HG02884 (cell line): ENCODE measurements around the gene PRMT5.
A peak's percentile ranks its signal among the peaks of the same experiment; 100 is the strongest.
"Not testable (repeated sequence)": the region's sequence is repeated elsewhere in the genome, so short reads cannot be mapped to it uniquely, and the experiment has no call there.

Experiments used
- ATAC-seq: cut with Tn5 transposase; IDR thresholded peaks from one replicate; pipeline ENCODE4 v1.9.1; 2021; ENCODE audit warnings: mild to moderate bottlenecking, moderate library complexity; ENCODE audit not compliant: unreplicated experiment

The PRMT5 gene

DNA sequence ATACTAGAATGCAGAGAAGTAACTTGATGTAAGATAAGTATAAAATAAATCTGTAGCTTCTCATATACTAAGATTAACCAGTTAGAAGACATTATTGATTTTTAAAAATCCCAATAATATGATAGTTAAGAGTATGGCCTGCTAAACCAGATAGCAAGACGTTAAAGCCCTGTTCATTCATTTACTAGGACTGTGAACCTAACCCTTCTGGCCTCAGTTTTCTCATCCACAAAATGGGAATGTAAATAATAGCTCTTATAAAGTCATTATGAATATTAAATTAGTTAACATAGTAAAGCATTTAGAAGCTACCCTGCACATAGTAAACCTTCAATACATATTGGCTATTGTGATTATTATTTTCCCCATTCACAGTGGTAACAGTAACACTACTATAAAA is 6.0 kb upstream of the PRMT5 start:
- ATAC-seq, result no peak

DNA sequence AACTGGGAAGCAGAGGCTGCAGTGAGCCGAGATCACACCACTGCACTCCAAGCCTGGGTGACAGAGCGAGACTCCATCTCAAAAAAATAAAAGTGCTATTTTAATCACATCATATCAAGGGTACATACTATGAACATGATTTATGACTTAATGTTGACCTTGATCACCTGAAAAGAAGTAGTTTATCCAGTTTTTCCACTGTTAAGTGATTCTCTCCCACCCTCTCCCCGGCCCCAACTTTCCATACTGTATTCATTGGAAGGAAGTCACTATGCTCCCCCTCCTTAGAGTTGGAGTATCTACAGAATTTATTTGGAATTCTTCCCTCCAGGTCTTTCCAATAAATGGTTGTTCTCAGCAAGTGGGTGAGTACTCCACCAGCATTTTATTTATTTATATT is 3.0 kb upstream of the PRMT5 start:
- ATAC-seq, result no peak

DNA sequence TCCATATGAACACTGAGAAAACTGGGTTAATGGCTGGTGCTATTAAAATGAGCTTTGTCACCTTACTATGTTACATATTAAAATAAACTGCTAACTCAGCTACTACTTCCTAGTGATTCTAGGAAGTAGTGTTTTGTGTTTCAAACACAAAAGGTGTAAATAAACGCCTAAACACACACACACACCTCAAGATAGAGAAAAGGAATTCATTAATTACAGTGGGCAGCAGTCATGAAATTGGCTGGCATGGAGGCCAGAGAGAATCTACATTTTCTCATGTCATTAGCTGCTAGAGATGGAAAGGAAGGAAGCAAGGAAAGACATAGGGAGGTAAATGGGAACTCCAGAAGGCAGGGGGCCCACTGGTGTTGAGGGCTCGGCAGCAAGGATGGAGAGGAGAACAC is 787 bp upstream of the PRMT5 start:
- no peak for ATAC-seq

DNA sequence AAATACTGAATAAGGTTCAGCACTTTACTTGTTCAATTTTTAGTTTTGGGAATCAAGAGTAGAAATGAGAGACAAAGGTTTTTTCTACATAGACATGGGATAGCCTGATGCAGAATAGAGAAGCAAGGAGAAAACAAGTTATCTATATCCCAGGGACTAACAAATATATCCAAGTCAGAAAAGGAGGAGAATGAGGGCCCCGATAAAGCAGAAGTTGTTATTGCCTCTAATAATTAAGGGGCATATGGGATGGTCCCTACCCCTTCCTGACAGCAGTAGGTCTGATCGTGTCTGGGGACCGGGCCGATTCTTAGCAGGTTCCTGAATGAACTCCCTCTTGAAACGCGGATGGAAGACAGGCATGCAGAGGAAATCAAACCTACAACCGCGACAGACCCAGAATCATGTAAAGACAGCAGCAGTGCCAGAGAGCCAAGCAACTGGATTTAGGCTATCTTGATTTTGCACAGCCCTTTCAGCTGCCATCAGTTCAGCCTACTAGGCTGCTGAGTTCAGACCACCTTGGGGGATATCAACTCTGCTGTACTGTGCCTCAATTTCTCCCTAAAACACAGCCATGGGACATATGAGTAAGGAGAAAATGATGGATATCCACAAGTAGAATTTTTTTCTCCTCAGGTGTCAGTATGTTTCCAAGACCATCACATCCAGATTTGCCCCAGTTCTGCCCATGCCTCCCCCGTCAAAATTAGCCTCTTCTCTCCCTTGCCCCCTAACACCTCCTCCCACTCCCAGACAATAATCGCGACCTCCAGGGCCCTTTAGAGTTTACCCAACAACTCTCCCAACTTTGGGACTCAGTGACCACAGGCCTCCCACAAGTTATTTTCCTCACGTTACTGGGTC is 706 bp downstream of the PRMT5 start:
- no peak for ATAC-seq

DNA sequence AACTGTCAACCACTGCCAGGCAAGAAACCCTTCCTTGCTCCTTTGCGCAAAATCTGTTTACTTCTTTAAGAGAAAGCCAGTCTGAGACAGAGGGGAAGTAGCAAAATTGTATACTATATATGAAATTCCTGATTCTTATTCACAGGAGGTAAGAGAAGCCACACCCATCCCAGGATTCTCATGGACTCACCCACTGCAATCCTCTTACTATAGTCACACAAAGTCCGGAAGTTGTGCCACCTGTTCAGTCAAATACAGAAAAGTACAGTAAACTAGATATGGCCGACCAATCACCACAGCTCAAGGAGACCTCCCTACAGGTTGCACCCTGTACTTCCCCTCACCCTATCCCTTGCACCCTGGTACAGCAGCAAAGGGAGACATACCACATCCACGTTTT is 2.9 kb downstream of the PRMT5 start:
- ATAC-seq, result no peak

DNA sequence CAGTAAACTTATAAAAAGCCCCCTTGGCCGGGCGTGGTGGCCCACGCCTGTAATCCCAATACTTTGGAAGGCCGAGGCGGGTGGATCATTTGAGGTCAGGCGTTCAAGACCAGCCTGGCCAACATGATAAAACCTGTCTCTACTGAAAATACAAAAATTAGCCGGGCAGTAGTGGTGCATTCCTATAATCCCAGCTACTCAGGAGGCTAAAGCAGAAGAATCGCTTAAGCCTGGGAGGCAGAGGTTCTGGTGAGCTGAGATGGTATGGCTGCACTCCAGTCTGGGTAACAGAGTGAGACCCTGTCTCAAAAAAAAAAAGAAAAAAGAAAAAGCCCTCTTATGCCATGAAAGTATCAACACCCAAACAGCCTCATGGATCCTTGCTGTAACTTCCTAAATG is 3.7 kb downstream of the PRMT5 start:
- ATAC-seq, result no peak

DNA sequence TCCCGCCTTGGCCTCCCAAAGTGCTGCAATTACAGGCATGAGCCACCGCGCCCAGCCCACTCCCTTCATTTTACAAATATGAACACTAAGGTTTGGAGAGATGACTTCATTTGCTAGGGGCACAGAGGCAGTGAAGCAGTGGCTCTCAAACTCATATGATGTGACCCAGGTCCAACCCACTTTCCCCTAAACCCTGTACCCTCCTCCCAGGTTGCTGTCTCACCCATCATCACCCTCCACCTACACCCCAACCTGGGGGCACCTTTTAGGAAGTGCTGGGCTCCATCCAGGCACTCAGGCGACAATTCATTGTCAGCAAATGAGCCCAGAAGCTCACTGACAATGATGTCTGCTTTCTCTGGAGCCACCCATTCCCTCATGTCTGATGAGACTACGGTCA is 5.4 kb downstream of the PRMT5 start:
- no peak for ATAC-seq

DNA sequence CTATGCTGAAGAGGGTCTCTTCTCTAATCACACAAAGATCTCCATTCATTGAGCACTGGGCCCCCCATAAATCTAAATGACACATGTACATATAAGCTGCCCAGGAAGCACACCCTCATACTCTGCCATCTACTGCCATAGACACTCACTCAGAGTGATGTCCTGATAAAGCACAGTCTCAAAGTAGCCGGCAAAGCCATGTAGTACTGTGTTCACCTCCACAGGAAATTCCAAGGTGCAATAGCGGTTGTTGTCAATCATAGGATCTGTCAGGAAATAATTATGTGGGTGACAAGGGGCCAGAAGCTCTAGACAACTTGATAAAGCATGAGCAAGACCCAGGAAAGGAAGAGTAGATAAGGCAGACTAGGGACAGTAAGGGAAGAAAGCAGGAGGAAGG is 6.9 kb downstream of the PRMT5 start:
- no peak for ATAC-seq

DNA sequence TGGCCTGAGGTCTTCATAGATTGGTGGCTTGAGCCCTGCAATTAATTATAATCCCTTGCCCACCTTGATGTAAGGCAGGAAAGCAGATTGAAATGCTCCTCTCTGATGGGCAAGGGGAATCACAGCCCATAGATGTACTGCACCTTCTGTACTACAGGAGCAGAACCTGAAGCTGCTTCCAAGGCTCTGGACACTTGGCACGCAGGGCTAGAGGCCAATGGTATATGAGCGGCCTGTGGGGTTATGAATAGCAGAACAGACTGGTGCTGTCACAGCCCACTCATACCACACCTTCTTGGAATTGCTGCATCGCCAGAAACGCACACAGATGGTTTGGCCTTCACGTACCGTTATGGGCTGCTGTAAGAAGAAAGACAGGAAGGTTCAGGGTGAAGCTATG is 8.5 kb downstream of the PRMT5 start:
- no peak for ATAC-seq

DNA sequence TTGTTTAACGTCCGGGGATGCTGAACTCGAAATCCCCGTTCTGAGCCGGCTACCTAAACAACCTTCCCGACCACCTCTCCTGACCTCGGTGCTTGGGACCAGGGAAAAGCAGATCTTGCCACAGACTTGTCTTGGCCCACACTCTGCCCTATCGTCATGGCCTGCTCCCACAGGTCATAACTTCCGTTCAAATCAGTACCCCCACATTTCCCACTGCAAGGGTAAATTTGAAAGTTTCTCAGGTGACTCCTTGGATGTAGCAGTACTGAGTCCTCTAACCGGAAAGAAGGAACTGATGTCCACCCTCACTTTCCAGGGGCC is 9.6 kb downstream of the PRMT5 start:
- ATAC-seq, result peak; percentile 1

DNA sequence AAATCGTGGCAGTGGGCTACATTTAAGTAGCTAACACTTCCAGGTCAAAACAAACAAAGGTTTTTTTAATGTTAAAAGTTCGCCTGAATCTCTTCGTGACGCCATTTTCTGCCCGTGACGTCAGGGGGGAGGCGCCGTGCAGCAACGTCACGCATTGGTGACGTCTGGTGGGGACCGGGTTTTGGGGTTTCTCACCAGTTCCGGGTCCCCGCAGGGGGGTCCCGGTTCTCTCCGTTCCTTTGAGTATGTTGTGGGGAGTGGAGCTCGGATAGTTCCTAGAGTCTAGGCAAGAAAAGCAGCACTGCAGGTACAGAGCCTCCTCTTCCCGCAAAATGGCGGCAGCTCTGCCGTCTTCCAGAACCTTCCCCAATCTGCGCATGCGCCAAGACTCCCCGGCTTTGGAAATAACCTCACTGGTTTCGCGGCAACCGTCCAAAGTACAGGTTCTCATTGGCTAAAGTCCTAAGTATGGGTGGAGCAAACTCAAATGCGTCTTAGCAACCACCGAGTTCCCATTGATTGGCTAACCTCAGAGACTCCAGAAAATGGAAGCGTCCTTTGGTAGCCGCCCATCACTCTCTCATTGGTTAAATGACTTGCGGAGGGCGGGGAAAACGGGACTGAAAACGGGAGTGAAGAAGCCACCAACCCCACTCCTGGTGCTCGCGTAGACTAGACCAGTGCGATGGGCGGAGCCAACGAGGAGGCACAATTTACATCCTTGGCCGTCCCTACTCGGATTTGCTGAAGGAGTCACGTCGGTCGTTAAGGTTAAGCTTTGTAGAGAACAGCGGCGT is 10.2 kb downstream of the PRMT5 start, which contains the start of gene RBM23:
Gene RBM23, minus strand, starts transcription at position 346 of the 797 bp plus-strand sequence.
- ATAC-seq, result peak; percentile 89

DNA sequence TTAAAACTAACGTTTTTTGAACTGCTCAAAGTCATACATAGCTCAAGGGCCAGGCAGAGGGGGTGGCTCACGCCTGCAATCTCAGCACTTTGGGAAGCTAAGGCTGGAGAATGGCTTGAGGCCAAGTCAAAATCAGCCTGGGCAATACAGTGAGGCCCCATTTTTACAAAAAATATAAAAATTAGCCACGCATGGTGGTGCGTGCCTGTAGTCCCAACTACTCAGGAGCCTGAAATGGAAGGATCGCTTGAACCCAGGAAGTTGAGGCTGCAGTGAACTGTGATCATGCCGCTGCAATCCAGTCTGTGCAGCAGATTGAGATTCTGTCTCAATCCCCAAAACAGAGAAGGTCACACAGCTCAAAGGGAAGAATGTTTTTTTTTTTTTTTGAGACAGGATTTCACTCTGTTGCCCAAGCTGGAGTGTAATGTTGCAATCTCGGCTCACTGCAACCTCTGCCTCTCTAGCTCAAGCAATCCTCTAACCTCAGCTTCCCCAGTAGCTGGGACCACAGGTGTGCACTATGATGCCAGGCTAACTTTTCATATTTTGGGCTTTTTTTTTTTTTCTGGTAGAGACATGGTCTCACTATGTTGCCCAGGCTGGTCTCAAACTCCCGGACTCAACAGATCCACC is 13.2 kb downstream of the PRMT5 start:
- no peak for ATAC-seq

DNA sequence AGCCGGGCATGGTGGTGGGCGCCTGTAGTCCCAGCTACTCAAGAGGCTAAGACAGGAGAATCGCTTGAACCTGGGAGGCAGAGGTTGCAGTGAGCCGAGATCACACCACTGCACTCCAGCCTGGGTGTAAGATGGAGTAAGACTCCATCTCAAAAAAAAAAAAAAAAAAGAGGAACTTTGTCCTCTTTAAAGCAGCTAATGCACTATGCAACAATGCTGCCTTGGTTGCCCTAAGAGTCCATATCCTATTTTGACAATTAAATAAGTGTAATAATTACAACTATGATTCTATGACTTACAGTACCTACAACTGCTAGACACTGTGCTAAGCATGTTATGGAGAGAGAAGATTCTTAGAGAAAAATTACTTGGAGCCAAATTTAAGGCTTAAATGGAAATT is 14.3 kb downstream of the PRMT5 start:
- not testable (repeated sequence) for ATAC-seq

DNA sequence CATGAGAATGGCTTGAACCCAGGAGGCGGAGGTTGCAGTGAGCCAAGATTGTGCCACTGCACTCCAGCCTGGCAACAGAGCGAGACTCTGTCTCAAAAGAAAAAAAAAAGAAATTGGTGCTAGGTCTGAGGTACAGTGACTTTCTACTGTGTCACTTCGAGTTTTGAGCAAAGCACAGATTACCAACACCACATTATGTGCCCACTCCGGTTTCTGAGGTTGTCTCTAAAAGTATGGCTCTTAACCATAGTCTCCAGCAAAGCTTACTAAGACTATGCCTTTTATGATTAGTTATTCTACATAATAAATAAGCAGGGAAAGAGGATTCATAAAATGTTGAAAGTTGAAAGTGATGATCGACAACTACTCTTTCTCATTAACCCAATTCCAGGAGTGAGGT is 18.3 kb downstream of the PRMT5 start:
- ATAC-seq, result no peak

DNA sequence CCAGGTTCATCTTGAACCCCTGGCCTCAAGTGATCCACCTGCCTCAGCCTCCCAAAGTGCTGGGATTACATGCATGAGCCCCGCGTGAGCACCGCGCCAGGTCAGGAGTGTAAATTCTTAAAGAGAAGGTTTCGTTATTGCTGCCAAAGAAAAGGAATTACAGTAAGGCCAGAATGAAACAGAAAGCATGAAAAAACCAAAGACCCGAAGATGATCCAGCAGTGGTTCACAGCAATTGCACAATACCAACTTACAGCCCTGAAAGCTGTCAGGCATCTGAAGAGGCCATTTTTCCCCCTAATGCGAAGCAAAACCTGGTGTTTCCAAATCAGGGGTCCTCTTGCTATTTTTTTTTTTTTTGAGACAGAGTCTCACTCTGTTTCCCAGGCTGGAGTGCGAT is 20.6 kb downstream of the PRMT5 start:
- ATAC-seq, result no peak

DNA sequence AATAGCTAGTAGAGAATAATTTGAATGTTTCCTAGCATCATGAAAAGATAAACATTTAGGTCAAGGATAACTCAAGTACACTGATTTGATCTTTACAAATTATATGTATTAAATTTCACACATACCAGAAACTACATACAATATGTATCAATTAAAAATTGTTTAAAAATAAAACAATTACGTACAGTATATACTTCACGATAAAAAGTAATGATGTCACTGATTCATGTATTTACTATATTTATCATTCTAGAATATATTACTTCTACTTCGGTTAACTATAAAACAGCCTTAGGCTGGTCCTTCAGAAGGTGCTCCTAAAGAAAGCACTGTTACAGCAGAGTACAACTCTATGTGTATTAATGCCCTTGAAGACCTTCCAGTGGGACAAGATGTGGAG is 21.7 kb downstream of the PRMT5 start:
- no peak for ATAC-seq

DNA sequence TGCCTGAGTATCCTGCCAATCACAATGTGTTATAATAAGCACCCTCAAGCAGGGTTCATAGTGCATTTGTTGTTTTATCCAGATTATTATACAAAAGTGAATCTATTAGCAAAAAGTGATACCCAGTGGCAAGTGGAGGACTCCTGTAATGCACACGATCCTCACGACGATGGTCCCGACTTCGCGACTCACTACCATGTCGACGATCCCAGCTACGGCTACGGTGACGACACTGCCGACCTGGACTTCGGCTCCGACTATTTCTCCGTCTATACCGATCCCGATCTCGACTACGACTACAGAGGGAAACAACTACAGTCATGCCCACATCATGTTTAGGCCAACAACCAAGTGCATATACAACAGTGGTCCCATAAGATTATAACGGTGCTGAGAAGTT is 23.1 kb downstream of the PRMT5 start:
- ATAC-seq, result no peak

DNA sequence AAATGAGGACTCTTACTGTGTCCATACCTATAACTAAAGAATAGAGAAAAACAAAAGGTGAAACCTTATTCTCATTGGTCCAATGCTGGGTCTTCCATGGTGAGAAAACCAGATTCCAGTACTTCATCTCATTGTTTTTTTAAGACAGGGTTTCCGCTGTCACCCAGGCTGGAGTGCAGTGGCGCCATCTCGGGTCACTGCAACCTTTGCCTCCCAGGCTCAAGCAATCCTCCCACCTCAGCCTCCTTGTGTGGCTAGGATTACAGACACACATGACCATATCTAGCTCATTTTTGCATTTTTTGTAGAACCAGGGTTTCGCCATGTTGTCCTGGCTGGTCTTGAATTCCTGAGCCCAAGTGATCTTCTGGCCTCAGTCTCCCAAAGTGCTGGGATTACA is 23.5 kb downstream of the PRMT5 start:
- ATAC-seq, result no peak

DNA sequence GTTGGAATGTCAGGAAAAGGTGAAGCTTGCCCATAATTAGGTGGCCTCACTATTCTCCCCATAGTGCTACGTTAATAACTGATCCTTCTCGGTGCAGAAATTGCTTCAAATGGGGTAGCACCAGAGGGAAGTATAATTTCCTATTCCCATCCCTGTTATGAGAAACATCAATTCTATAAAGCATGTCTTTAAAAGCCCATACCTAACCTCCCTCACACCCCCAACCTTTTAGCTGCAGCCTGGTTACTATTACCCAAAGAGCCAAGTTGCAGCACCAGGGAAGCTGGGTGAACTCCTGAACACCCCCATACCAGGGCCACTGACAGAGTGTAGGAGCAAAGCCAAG is 25.5 kb downstream of the PRMT5 start:
- no peak for ATAC-seq

DNA sequence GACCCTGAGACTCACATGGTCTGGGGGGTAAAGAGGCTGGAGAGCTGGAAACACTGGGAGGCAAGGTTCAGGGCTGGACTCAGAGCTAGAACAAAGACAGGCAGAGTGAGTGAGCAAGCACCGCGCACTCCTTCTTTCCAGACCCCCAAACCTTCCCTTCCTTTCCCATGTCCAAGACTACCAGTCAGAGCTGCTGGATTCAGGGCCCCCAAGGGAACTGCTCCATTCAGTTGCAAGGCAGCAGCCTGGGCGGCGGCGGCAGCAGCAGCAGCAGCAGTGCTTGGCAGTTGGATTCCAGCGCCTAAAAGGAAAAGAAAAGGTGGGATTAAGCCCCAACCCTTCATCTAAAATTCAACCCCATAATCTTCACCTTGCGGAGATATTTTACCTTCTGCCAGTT is 27.4 kb downstream of the PRMT5 start:
- ATAC-seq, result no peak

DNA sequence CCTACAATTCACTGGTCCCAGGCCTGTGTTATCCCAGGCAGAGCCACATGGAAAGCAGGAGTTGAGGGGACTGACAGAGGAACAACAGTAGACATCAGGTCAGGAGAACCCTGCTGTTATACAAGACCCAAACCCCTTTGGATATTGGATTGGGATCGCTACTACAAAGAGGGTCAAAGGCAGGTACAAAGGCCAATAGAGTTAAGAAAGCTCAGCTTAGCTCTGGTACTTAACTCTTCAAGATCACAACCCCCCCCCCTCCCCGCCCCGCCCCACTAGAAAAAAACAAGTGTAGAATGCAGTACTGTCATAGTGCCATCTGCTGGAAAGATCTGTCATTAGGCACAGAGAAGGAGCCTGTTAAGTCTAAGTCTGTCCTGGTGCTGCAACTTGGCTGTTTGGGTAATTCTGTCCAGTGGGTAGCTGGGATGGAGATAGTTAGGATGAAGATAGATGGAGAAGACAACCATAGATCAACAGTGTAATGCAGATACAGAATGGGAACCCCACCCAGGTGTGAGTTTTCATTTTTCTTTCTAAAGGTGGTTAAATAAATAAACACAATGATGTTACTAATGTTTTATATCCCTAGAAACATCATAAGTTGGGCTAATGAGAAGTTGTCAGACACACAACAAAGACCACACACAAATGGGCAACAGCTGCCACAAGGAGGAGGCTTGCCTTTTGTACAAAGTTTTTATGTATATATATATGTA is 28.9 kb downstream of the PRMT5 start:
- ATAC-seq, result no peak
